HCT116 (cell line): Measurements from ENCODE around the gene VPS45.

Experiments
- CTCF ChIP-seq, 3 experiments: fragments of 200-600 bp in 1 of 3; sonication (generic) in 1 of 3; IDR thresholded peaks in 2 of 3; conservative IDR thresholded peaks in 1 of 3; 2 replicates each; pipeline ENCODE4 v1.5.1; 2012 to 2017; ENCODE audit warnings: low read depth in 2 of 3, low read length in 2 of 3, antibody characterized with exemption in 1 of 3, borderline replicate concordance in 1 of 3, control low read depth in 1 of 3, mild to moderate bottlenecking in 1 of 3, mixed read lengths in 1 of 3, mixed run types in 1 of 3, moderate library complexity in 1 of 3; ENCODE audit not compliant: insufficient read depth in 1 of 3
- EZH2phosphoT487 ChIP-seq: fragments of 200-600 bp; IDR thresholded peaks from 2 replicates; pipeline ENCODE4 v1.6.1; 2018; ENCODE audit warnings: antibody characterized with exemption, borderline replicate concordance
- POLR2AphosphoS5 ChIP-seq: IDR thresholded peaks from 2 replicates; pipeline ENCODE4 v1.6.1; 2011; ENCODE audit warnings: mild to moderate bottlenecking, low read depth, low read length, moderate library complexity

GRCh38 chr1:150142083-150142482 lies 74.5 kb downstream of the VPS45 start:
- TF ChIP-seq CTCF (IDR thresholded peaks at IDR 0.05 in 2 of 3, conservative IDR thresholded peaks at IDR 0.05 in 1 of 3; ENCODE audit: borderline replicate concordance in 1 of 3, insufficient read depth in 1 of 3, low read depth in 2 of 3, low read length in 2 of 3) (no peak), EZH2phosphoT487 (no peak), POLR2AphosphoS5 (no peak)
